ENCODE results near the gene SELPLG.

Gene SELPLG

GRCh38 chr12:108637222-108637971 is 3.7 kb upstream of the SELPLG start:
- peak overlapping the region; percentile 24 for H3K4me3 ChIP-seq (ENCODE audit: low read length, poor library complexity, severe bottlenecking)
- no peaks in the 10 kb centered on the region for H4K20me1 ChIP-seq (ENCODE audit: insufficient read depth, low read length, poor library complexity, severe bottlenecking)
- H3K27me3 ChIP-seq (ENCODE audit: insufficient read depth, low read length, poor library complexity, severe bottlenecking): no peaks in the 10 kb centered on the region
- peaks cover 66% of the 10 kb centered on the region for H3K4me1 ChIP-seq (ENCODE audit: insufficient read depth, low read length, poor library complexity, severe bottlenecking)
- no peak overlapping the region for H2AFZ ChIP-seq (ENCODE audit: low read length)
- TF ChIP-seq CTCF (conservative IDR thresholded peaks at IDR 0.05; ENCODE audit: low read length): no peak
- no peak for TF ChIP-seq EZH2phosphoT487 (IDR thresholded peaks at IDR 0.05; ENCODE audit: borderline replicate concordance)
- no peaks in the 10 kb centered on the region for H3K79me2 ChIP-seq (ENCODE audit: insufficient read depth, low read length)
- no peaks in the 10 kb centered on the region for H3K9me3 ChIP-seq (ENCODE audit: insufficient read depth, low read depth, low read length)
- H3K9ac ChIP-seq (ENCODE audit: low read depth, low read length, poor library complexity, severe bottlenecking): peak overlapping the region; percentile 42
- H3F3A ChIP-seq (ENCODE audit: low read depth): peaks cover 12% of the 10 kb centered on the region; the same call in 1 of the 2 replicates
- peak overlapping the region; percentile 44 for H3K4me2 ChIP-seq (ENCODE audit: low read depth, low read length, poor library complexity, severe bottlenecking)
- no peaks in the 10 kb centered on the region for H3K36me3 ChIP-seq (ENCODE audit: insufficient read depth, low read length)
- no peaks in the 10 kb centered on the region for H3K9me2 ChIP-seq (replicated peaks; ENCODE audit: low read depth, low read length)

GRCh38 chr12:108635997-108636808 is 2.5 kb upstream of the SELPLG start:
- peak overlapping the region; percentile 64 for H3K4me3 ChIP-seq (ENCODE audit: low read length, poor library complexity, severe bottlenecking)
- H3K9ac ChIP-seq (ENCODE audit: low read depth, low read length, poor library complexity, severe bottlenecking): peak overlapping the region; percentile 72
- H3K4me2 ChIP-seq (ENCODE audit: low read depth, low read length, poor library complexity, severe bottlenecking): peak overlapping the region; percentile 80
- H3K36me3 ChIP-seq (ENCODE audit: insufficient read depth, low read length): no peaks in the 10 kb centered on the region
- H3K27me3 ChIP-seq (ENCODE audit: insufficient read depth, low read length, poor library complexity, severe bottlenecking): no peaks in the 10 kb centered on the region
- no peaks in the 10 kb centered on the region for H3K9me2 ChIP-seq (replicated peaks; ENCODE audit: low read depth, low read length)
- peaks cover 74% of the 10 kb centered on the region for H3K4me1 ChIP-seq (ENCODE audit: insufficient read depth, low read length, poor library complexity, severe bottlenecking)
- no peaks in the 10 kb centered on the region for H3K9me3 ChIP-seq (ENCODE audit: insufficient read depth, low read depth, low read length)
- no peak for TF ChIP-seq CTCF (conservative IDR thresholded peaks at IDR 0.05; ENCODE audit: low read length)
- TF ChIP-seq EZH2phosphoT487 (IDR thresholded peaks at IDR 0.05; ENCODE audit: borderline replicate concordance): no peak
- no peaks in the 10 kb centered on the region for H3K79me2 ChIP-seq (ENCODE audit: insufficient read depth, low read length)
- H3F3A ChIP-seq (ENCODE audit: low read depth): peaks cover 12% of the 10 kb centered on the region; the same call in 1 of the 2 replicates
- H4K20me1 ChIP-seq (ENCODE audit: insufficient read depth, low read length, poor library complexity, severe bottlenecking): no peaks in the 10 kb centered on the region
- H2AFZ ChIP-seq (ENCODE audit: low read length): peak overlapping the region; percentile 25; the same call in 1 of the 2 replicates

GRCh38 chr12:108635201-108635996 is 1.7 kb upstream of the SELPLG start:
- no peaks in the 10 kb centered on the region for H4K20me1 ChIP-seq (ENCODE audit: insufficient read depth, low read length, poor library complexity, severe bottlenecking)
- peak overlapping the region; percentile 80 for H3K4me2 ChIP-seq (ENCODE audit: low read depth, low read length, poor library complexity, severe bottlenecking)
- H3K36me3 ChIP-seq (ENCODE audit: insufficient read depth, low read length): no peaks in the 10 kb centered on the region
- peak overlapping the region; percentile 72 for H3K9ac ChIP-seq (ENCODE audit: low read depth, low read length, poor library complexity, severe bottlenecking)
- H3K27me3 ChIP-seq (ENCODE audit: insufficient read depth, low read length, poor library complexity, severe bottlenecking): no peaks in the 10 kb centered on the region
- no peak for TF ChIP-seq CTCF (conservative IDR thresholded peaks at IDR 0.05; ENCODE audit: low read length)
- no peak for TF ChIP-seq EZH2phosphoT487 (IDR thresholded peaks at IDR 0.05; ENCODE audit: borderline replicate concordance)
- peak overlapping the region; percentile 25; the same call in 1 of the 2 replicates for H2AFZ ChIP-seq (ENCODE audit: low read length)
- no peaks in the 10 kb centered on the region for H3K9me2 ChIP-seq (replicated peaks; ENCODE audit: low read depth, low read length)
- peaks cover 12% of the 10 kb centered on the region; the same call in 1 of the 2 replicates for H3F3A ChIP-seq (ENCODE audit: low read depth)
- H3K9me3 ChIP-seq (ENCODE audit: insufficient read depth, low read depth, low read length): no peaks in the 10 kb centered on the region
- peak overlapping the region; percentile 64 for H3K4me3 ChIP-seq (ENCODE audit: low read length, poor library complexity, severe bottlenecking)
- peaks cover 77% of the 10 kb centered on the region for H3K4me1 ChIP-seq (ENCODE audit: insufficient read depth, low read length, poor library complexity, severe bottlenecking)
- H3K79me2 ChIP-seq (ENCODE audit: insufficient read depth, low read length): peaks cover 3% of the 10 kb centered on the region; the same call in 1 of the 2 replicates
